ENCODE data around the gene SLC46A2.

- no peak for TF ChIP-seq REST (IDR thresholded peaks at IDR 0.05)
- TF ChIP-seq, protein P1, sequence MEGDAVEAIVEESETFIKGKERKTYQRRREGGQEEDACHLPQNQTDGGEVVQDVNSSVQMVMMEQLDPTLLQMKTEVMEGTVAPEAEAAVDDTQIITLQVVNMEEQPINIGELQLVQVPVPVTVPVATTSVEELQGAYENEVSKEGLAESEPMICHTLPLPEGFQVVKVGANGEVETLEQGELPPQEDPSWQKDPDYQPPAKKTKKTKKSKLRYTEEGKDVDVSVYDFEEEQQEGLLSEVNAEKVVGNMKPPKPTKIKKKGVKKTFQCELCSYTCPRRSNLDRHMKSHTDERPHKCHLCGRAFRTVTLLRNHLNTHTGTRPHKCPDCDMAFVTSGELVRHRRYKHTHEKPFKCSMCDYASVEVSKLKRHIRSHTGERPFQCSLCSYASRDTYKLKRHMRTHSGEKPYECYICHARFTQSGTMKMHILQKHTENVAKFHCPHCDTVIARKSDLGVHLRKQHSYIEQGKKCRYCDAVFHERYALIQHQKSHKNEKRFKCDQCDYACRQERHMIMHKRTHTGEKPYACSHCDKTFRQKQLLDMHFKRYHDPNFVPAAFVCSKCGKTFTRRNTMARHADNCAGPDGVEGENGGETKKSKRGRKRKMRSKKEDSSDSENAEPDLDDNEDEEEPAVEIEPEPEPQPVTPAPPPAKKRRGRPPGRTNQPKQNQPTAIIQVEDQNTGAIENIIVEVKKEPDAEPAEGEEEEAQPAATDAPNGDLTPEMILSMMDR (IDR thresholded peaks at IDR 0.05; ENCODE audit: low read depth, low read length, missing input control), result no peak
- no peak for TF ChIP-seq YY1 (IDR thresholded peaks at IDR 0.05)
- no peak for TF ChIP-seq ZBTB33 (IDR thresholded peaks at IDR 0.05)
- no peak for TF ChIP-seq RXRA (IDR thresholded peaks at IDR 0.05)
- no peak for TF ChIP-seq HNF4A (conservative IDR thresholded peaks at IDR 0.05)
These were observed 23.2 kb downstream of the SLC46A2 start for GRCh38 chr9:112867275-112867991.
